ENCODE measurements around the gene TAF5L.

TAF5L gene

GRCh38 chr1:229625915-229626831 is at the start of gene TAF5L, which contains the start of gene URB2:
Gene TAF5L, minus strand, starts transcription at chr1:229626122. Its CDS starts 11,640 bp downstream, at chr1:229614482.
Gene URB2, plus strand, starts transcription at chr1:229626247. Its CDS starts 1,387 bp downstream, at chr1:229627634.
- peak; percentile 77 for DNase-seq

- DNase-seq: no peak
Observed at GRCh38 chr1:229675396-229675795, 49.5 kb upstream of the TAF5L start.

DNA sequence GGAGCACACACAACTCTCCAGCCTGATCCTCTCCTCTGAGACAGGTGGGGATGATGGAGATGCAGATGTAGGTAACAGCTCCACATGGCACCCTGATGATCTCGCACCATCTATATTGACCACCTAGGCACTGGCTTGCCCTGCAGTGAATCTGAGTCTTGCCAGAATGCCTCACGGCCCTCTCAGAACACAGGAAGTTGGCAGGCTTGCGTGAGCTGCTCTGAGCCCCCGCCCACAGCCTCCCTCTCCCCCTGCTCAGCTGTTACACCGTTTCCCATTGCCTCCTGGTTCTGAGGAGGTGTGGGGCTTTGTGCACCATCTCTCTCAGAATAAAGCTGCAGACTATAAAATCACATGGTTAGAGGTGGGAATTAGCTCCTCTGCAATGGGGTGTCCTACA is 48.1 kb upstream of the TAF5L start:
- DNase-seq: no peak

DNA sequence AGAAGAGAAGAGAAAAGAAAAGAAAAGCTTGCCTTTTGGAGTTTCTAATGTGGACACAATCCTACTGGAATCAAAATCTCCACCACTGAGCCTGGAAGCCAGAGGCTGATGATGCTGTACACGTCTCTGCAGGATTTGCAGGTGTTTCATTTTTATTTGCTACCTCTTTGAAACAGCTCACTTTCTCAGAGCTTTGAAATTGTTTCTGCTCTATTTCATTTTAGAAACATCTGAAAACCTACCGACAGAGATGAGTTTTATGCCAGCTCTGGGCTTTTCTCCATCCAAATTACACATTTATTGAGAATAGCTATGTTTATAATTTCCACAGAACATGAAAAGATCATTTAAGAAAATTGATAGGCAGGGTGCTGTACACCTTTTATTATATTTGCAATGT is 46.3 kb upstream of the TAF5L start:
- no peak for DNase-seq

DNA sequence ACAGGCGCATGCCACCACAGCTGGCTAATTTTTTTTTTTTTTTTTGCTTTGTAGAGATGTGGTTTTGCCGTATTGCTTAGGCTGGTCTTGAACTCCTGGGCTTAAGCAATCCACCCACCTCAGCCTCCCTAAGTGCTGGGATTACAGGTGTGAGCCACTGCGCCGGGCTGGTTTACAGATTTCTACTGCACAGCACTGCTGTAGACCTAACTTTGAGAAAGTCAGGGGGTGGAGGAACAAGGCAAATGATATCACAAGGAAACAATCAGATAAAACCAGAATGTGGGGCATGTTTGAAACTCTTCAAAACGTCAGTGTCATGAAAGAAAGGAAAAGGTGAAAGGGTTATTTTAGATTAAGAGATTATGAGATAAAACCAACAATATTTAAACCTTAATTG is 45.4 kb upstream of the TAF5L start:
- no peak for DNase-seq

GRCh38 chr1:229669333-229669732 is 43.4 kb upstream of the TAF5L start:
- no peak for DNase-seq

- DNase-seq: no peak
Observed at GRCh38 chr1:229666585-229666984, 40.7 kb upstream of the TAF5L start.

- no peak for DNase-seq
Observed at GRCh38 chr1:229665912-229666558, 40.1 kb upstream of the TAF5L start.

DNA sequence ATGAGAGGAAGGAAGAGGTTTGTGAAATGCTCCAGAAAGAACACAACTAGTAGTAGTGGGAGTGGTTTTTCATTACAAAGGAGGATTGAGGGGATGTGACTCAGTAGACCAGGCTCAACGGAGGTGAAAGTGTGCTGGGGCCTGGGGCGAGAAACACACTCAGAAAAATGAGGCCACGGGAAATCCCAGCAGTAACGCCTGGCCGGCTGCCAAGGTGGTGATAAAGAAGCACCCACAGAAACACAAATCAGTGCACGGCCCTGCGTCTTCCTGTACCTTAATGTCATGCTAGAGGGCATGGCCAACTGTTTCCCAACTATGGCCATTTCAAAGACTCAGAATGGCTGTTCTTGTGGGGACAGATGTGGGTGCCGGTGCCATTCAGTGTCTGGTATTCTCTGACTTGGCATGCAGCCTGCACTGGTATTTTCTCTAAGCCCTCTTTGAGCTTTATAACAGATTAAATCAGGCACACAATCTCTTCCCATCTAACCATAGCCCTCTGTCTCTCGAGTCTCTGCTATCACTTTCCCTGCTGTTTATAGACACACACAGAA is 38.3 kb upstream of the TAF5L start:
- DNase-seq: no peak

DNA sequence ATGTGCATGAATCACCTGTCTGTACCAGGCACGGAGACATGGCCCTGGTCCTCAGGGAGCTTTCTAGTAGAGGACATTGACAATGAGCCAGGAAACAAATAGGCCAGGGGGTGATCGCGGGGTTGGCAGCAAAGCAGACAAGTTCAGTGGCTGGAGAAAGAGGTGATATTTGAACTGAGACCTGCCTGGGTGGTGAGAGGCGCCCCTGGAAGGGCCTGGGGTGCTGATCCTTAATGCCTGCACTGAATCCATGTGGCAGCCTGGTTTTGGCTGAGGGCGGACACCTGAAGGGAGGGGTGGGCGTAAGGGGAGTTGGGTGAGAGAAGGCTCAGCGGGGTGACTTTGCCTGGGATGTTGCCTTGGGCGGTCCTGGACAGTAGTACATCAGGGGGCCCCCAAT is 36.0 kb upstream of the TAF5L start:
- no peak for DNase-seq

GRCh38 chr1:229661022-229661877 is 35.3 kb upstream of the TAF5L start:
- DNase-seq: no peak

DNA sequence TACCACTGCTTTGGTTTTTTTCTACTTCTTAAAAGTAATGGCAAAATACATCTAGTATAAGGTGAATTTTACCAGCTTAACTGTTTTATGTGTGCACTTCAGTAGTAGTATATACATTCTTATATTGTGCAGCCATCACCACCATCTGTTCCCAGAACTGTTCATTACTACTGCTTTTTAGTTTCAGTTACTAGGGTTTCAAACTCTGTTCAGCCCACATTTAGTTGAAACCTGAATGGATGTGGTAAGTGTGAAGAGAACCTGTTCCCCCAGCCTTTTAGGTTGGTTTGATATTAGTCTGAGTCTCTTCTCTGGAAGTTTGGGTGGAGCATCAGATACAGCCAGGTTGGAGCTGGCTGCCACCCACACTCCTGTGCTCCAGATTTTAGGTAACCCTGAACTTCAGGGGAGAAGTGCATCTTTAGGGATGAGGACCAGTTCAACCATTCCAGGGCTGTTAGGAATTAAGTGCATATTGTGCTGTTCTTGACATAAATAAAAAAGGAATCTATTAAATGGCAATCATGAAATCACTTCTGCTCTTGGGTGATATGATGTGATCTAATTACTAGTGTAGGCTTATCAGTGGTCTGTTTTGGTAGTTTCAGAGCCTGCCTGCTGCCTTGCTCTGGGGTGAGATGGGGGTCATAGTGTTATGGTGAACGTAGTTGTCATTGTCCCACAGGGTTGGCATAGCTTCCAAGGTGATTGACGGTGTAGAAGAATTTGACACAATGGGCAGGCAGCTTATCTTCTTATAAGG is 32.3 kb upstream of the TAF5L start:
- no peak for DNase-seq

DNA sequence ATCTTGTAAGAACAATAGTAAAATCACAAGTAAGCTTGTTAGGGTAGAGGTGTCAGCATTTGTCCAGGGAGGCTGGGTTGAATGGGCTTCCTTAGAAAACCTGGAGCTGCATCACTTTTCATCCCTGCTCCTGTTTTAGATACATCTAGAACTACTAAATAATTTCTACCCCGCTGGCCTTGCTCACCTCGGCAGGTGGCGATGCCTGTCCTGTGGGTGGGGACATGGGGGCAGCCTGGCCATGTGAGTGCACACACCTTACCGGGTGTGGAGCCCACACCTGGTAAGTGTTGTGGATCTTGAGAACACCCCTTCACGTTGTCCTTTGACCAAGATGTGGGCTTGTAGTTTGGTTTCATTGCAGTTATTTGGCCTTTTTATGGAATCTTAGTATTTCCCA is 29.9 kb upstream of the TAF5L start:
- no peak for DNase-seq

DNA sequence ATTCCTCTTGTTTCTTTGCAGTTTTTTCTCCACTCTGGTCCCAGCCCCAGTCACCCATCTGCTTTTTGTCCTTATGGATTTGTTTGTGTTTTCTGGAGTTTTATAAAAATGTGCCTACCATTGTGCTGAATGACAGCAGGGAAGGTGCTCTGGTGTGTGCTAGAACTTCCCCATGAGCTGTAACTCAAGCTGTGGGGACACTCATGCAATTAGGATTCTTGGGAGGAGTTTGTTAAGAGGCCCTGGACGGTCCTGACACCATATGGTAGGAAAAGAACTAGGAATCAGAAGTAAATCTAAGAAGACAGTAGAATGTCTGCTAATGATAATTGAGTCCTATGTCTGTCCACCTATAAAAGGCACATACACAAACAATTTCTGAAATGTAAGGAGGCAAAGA is 27.5 kb upstream of the TAF5L start:
- DNase-seq: no peak

DNA sequence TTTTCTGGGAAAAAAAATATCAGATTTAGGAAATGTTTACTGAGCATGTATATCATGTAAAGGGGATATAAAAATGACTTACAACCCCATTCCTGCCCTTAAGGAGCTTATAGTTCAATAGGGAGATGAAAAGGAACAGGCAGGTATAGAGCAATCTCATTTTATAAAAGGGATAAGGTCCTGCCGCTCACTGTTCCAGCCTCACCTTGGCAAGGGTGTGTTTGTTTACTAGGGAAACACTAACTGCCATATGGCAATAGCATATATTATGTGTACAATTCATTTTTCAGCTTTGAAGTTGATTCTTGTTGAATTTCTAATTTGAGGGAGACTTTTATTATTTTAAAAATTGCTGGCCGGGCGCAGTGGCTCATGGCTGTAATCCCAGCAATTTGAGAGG is 25.6 kb upstream of the TAF5L start:
- no peak for DNase-seq

DNA sequence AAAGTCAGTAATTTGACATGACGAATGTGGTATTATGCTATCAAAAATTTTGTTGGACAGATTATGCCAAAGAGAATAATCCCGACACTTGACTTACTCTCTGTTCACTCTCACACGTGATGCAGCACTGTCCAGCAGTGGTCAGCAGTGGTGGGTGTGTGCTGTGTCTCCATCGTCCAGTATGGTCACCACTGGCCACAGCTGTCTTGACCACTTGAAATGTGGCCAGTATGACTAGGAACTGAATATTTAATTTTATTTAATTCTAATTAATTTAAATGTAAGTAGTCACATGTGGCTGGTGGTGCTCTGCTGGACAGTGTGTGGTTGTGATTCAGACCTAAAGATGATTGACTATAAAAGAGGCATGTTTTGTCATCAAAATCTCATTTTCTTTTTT is 24.1 kb upstream of the TAF5L start:
- no peak for DNase-seq

DNA sequence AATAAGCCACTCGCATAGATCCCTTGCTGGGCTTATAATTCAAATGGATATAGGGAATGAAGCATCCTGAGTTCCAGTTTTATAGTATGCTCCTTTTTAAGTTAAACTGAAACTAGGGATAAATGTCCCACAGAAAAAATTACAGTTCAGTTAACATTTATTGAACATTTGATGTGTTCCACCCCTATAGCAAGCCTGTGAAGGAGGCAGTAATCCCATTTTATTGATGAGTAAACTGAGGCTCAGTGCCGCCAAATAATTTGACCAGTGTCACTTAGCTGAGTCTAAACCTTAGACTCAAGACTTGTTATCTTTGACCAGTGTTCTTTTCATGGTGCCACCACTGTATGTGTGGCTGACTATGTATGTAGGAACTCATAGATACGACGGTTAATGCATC is 22.5 kb upstream of the TAF5L start:
- no peak for DNase-seq

DNA sequence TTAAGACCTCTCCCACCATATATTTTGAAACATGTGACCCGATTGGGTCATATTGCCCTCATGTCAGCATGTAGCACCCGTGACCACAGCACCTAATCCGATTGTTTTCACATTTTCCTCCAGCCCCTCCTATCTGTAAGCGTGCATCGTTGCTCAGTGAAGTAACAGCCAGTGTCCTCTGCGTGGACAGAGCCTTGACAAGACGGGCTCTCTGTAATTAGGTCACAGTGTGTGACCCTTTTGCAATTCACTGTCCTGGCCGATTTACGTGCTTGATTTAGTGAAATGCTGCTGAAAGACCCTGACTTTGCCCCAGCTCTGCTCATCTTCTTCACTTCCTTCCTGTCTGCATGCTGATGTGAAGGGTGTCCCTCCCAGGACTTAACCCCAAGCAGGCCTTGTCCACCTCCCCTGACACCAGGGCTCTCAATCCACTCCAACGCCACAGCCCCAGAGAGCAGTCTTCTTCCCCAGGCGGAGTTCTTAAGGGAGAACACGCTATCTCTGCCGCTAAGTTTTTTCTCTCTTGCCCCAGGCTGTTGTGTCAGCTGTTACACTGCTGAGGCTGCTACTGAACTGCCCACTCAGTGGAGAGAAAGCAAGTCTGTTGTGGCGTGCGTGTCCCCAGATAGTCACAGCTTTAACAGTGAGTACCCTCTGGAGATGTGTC is 19.5 kb upstream of the TAF5L start:
- no peak for DNase-seq

GRCh38 chr1:229643996-229644745 is 18.2 kb upstream of the TAF5L start:
- no peak for DNase-seq

DNA sequence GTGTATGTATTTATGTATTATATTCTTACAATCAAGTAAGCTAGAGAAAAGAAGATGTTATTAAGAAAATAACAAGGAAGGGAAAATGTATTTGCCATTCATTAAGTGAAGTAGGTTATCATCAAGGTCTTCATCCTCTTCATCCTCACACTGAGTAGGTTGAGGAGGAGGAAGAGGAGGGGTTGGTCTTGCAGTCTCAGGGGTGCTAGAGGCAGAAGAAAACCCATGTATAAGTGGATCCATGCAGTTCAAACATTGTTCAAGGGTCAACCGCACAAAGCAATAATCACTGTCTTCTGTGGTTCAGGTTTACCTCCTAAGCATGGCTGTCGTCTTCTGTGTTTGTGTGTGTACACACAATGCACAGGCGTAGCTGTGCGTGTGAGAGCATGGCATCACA is 17.0 kb upstream of the TAF5L start:
- DNase-seq: no peak

DNA sequence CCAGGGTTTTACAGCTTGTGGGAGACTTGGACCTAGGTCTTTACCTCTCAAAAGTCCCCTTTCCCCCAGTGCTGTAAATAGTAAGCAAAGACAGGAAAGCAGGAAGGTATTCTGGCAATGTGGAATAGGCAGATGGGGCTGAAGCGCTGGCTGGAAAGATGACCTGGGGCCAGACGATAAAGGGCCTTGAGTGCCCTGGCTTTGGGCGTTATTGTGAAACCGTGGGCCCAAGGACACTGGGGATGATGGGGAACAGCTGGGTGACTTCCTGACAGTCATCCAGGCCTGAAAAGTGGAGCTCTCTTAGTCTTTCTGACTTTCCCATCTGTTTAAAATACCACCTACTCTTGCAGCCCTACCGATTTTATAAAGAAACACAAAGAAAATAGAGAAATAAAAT is 16.5 kb upstream of the TAF5L start:
- DNase-seq: no peak

All from cortex of kidney (tissue), 1 donor.